ENCODE measurements around the gene CLCA1.

Gene CLCA1

DNA sequence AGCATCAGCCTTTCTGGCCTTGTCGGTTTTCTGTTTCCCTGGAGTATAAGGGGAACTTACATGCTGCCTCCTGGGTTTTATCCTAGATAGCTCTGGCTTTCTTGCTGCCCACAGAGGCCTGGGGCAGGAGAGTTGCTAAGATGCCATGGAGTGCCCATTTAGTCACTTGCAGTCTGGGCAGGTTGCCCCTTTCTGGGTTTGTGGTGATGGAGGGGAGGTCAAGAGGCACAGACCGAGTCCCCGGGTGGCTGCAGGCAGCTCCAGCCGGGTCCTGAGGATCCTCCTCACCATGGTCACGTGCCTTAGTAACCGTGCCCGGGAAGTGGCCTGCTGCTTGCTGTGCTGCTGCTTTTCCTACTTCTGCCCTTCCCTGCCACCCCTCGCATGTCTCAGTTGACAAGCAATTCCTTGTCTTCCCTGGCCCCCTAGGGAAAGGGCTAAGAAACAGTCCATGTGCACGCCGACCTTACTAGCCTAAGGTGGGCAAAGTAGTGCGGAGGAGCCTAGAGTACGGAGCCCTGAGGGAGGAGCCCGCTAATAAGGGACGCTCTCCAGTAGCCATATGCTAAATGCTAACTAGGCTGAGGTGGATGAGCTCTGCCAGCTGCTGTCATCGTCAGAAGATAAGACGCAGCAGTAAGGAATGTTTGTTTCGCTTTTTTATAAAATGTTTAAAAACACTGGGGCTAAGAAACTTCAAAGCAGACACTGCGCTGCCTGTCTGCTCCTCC, 34.8 kb downstream of the CLCA1 start:
- Histone ChIP-seq H3K9me3 (ENCODE audit: insufficient read depth, low read length) (peaks cover 19% of the 10 kb centered on the region), H3K4me1 (ENCODE audit: insufficient read depth, insufficient read length) (peaks cover 7% of the 10 kb centered on the region), H3K4me3 (ENCODE audit: insufficient read length, low read depth) (no peak overlapping the region), H3K27me3 (ENCODE audit: insufficient read depth, insufficient read length) (no peaks in the 10 kb centered on the region), H3K36me3 (ENCODE audit: insufficient read depth, insufficient read length, low read length) (no peaks in the 10 kb centered on the region), H3K9ac (ENCODE audit: insufficient read length, low read depth) (no peak overlapping the region)
- no peak for DNase-seq (ENCODE audit: low read depth, low spot score)
- TF ChIP-seq SUZ12 (IDR thresholded peaks at IDR 0.05; ENCODE audit: extremely low read depth, insufficient read depth, insufficient read length) (no peak), ZNF274 (IDR thresholded peaks at IDR 0.05; ENCODE audit: low read depth, low read length) (no peak), YY1 (IDR thresholded peaks at IDR 0.05; ENCODE audit: insufficient read depth, insufficient read length) (no peak)

GRCh38 chr1:86504137-86504479, 35.4 kb downstream of the CLCA1 start:
- no peaks in the 10 kb centered on the region for H3K27me3 ChIP-seq (ENCODE audit: insufficient read depth, insufficient read length)
- H3K36me3 ChIP-seq (ENCODE audit: insufficient read depth, insufficient read length, low read length): no peaks in the 10 kb centered on the region
- no peak overlapping the region for H3K4me3 ChIP-seq (ENCODE audit: insufficient read length, low read depth)
- no peak overlapping the region for H3K9ac ChIP-seq (ENCODE audit: insufficient read length, low read depth)
- peaks cover 19% of the 10 kb centered on the region for H3K9me3 ChIP-seq (ENCODE audit: insufficient read depth, low read length)
- DNase-seq (ENCODE audit: low read depth, low spot score): no peak
- H3K4me1 ChIP-seq (ENCODE audit: insufficient read depth, insufficient read length): peaks cover 7% of the 10 kb centered on the region
- TF ChIP-seq YY1 (IDR thresholded peaks at IDR 0.05; ENCODE audit: insufficient read depth, insufficient read length) (no peak), ZNF274 (IDR thresholded peaks at IDR 0.05; ENCODE audit: low read depth, low read length) (no peak), SUZ12 (IDR thresholded peaks at IDR 0.05; ENCODE audit: extremely low read depth, insufficient read depth, insufficient read length) (no peak)

DNA sequence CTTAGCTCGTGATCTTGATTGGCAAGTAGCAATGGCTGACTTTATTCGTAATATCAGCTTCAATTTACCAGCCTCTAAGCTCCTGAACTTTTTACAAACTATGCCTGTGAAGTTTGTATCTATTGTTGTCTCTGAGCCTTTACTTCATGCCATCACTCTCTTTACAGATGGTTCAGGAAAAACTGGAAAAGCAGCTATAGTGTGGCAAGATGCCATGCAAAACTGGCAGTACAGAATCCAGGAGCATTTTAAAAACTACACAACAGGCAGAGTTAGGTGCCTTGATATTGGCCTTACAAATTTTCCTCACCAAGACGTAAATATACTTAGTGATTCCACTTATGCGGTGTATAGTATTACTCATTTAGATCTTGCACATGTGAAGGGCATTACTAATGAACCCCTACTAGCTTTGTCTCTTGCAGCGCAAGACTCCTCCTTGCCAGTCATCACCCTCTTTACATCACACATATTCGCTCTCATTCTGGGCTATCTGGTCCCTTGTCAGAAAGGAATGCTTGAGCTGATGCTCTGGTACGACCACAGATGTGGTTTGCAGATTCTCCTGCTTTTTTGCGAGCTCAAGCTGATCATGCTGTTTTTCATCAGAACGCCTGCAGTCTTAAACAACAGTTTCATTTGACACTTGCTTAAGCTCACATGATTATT, 36.3 kb downstream of the CLCA1 start:
- H3K27me3 ChIP-seq (ENCODE audit: insufficient read depth, insufficient read length): no peaks in the 10 kb centered on the region
- H3K9ac ChIP-seq (ENCODE audit: insufficient read length, low read depth): no peak overlapping the region
- DNase-seq (ENCODE audit: low read depth, low spot score): no peak
- H3K4me1 ChIP-seq (ENCODE audit: insufficient read depth, insufficient read length): peaks cover 7% of the 10 kb centered on the region
- peaks cover 13% of the 10 kb centered on the region for H3K9me3 ChIP-seq (ENCODE audit: insufficient read depth, low read length)
- H3K36me3 ChIP-seq (ENCODE audit: insufficient read depth, insufficient read length, low read length): no peaks in the 10 kb centered on the region
- no peak overlapping the region for H3K4me3 ChIP-seq (ENCODE audit: insufficient read length, low read depth)
- TF ChIP-seq SUZ12 (IDR thresholded peaks at IDR 0.05; ENCODE audit: extremely low read depth, insufficient read depth, insufficient read length): no peak
- TF ChIP-seq YY1 (IDR thresholded peaks at IDR 0.05; ENCODE audit: insufficient read depth, insufficient read length): no peak
- TF ChIP-seq ZNF274 (IDR thresholded peaks at IDR 0.05; ENCODE audit: low read depth, low read length): no peak

GRCh38 chr1:86505564-86505902, 36.8 kb downstream of the CLCA1 start:
- Histone ChIP-seq H3K4me1 (ENCODE audit: insufficient read depth, insufficient read length) (peaks cover 7% of the 10 kb centered on the region), H3K9ac (ENCODE audit: insufficient read length, low read depth) (no peak overlapping the region), H3K36me3 (ENCODE audit: insufficient read depth, insufficient read length, low read length) (no peaks in the 10 kb centered on the region), H3K27me3 (ENCODE audit: insufficient read depth, insufficient read length) (no peaks in the 10 kb centered on the region), H3K4me3 (ENCODE audit: insufficient read length, low read depth) (no peak overlapping the region), H3K9me3 (ENCODE audit: insufficient read depth, low read length) (peaks cover 8% of the 10 kb centered on the region)
- no peak for TF ChIP-seq SUZ12 (IDR thresholded peaks at IDR 0.05; ENCODE audit: extremely low read depth, insufficient read depth, insufficient read length)
- DNase-seq (ENCODE audit: low read depth, low spot score): no peak

DNA sequence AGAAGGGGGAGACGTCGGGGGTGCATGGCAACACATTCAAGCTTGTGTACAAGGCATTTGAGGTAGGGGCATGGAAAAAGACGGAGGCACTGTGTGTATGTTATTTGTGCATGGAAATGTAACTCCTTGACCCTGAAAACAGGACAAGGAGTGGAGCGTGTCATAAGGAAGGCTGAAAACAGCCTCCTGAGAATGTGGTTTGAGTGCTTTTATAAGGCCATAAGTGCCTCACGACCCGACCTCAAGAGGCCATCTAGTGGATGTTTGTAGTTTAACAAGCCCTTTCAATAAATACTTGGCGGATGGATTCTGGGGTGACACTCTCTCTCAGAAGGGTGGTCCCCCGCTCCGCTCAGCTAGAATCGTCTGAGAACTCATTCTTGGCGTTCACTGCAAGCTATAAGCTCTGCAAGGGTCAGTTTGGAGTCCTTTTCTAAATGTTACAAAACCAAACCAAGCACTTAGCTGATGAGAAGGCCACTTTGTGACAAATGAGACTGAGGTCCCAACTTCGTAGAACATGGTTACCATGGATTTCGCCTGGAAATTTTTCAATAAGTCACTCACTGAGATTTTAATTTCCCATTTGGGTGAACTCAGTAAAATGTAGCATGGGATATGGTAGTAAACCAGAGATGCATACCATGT, 39.3 kb downstream of the CLCA1 start:
- Histone ChIP-seq H3K9ac (ENCODE audit: insufficient read length, low read depth) (no peak overlapping the region), H3K4me1 (ENCODE audit: insufficient read depth, insufficient read length) (peaks cover 7% of the 10 kb centered on the region), H3K4me3 (ENCODE audit: insufficient read length, low read depth) (no peak overlapping the region), H3K27me3 (ENCODE audit: insufficient read depth, insufficient read length) (no peaks in the 10 kb centered on the region), H3K36me3 (ENCODE audit: insufficient read depth, insufficient read length, low read length) (no peaks in the 10 kb centered on the region), H3K9me3 (ENCODE audit: insufficient read depth, low read length) (no peaks in the 10 kb centered on the region)
- no peak for TF ChIP-seq YY1 (IDR thresholded peaks at IDR 0.05; ENCODE audit: insufficient read depth, insufficient read length)
- no peak for TF ChIP-seq ZNF274 (IDR thresholded peaks at IDR 0.05; ENCODE audit: low read depth, low read length)
- TF ChIP-seq SUZ12 (IDR thresholded peaks at IDR 0.05; ENCODE audit: extremely low read depth, insufficient read depth, insufficient read length): no peak
- DNase-seq (ENCODE audit: low read depth, low spot score): no peak

DNA sequence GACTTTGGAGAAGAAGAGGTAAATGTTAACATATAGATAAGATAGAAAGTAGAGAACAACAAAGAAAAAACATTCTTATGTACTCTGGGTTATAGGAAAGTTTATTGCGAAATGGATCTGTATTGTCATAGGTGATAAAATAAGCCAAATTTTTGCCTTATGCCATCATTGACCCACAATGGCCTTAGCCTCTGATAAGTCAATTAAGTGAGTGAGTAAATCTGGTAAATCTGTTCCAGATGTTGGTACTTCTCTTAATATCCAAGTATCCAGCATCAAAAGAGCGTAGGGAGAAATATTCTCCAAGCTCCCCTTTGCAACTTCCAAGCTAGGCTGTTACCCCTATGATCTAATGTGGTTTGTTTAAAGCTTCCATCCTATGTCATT, 39.8 kb downstream of the CLCA1 start:
- Histone ChIP-seq H3K27me3 (ENCODE audit: insufficient read depth, insufficient read length) (no peaks in the 10 kb centered on the region), H3K36me3 (ENCODE audit: insufficient read depth, insufficient read length, low read length) (no peaks in the 10 kb centered on the region), H3K9ac (ENCODE audit: insufficient read length, low read depth) (no peak overlapping the region), H3K4me3 (ENCODE audit: insufficient read length, low read depth) (no peak overlapping the region), H3K4me1 (ENCODE audit: insufficient read depth, insufficient read length) (peaks cover 3% of the 10 kb centered on the region), H3K9me3 (ENCODE audit: insufficient read depth, low read length) (no peaks in the 10 kb centered on the region)
- no peak for DNase-seq (ENCODE audit: low read depth, low spot score)
- TF ChIP-seq SUZ12 (IDR thresholded peaks at IDR 0.05; ENCODE audit: extremely low read depth, insufficient read depth, insufficient read length) (no peak), ZNF274 (IDR thresholded peaks at IDR 0.05; ENCODE audit: low read depth, low read length) (no peak)

DNA sequence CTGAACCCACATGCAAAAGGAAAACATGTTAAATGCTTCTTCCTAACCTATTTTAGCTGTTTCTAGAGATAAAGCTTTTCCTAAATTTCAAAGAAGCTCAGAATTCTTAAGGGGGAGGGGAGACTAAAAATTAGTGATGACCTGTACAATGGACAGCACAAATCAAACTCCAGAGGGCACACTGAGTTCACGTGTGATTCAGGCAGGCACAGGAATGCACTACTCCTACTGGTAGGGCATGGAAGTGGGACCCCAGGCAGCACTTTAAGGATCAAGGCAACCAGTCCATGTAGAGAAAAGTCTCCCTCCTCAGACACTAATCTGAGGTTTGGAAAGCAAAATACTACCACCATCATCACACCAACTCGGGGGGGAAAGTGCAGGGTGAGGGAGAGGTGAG, 46.9 kb downstream of the CLCA1 start:
- no peak overlapping the region for H3K9ac ChIP-seq (ENCODE audit: insufficient read length, low read depth)
- no peaks in the 10 kb centered on the region for H3K9me3 ChIP-seq (ENCODE audit: insufficient read depth, low read length)
- H3K27me3 ChIP-seq (ENCODE audit: insufficient read depth, insufficient read length): no peaks in the 10 kb centered on the region
- no peak overlapping the region for H3K4me3 ChIP-seq (ENCODE audit: insufficient read length, low read depth)
- no peak for TF ChIP-seq SUZ12 (IDR thresholded peaks at IDR 0.05; ENCODE audit: extremely low read depth, insufficient read depth, insufficient read length)
- TF ChIP-seq ZNF274 (IDR thresholded peaks at IDR 0.05; ENCODE audit: low read depth, low read length): no peak
- no peak for TF ChIP-seq YY1 (IDR thresholded peaks at IDR 0.05; ENCODE audit: insufficient read depth, insufficient read length)
- H3K4me1 ChIP-seq (ENCODE audit: insufficient read depth, insufficient read length): no peaks in the 10 kb centered on the region
- no peak for DNase-seq (ENCODE audit: low read depth, low spot score)
- H3K36me3 ChIP-seq (ENCODE audit: insufficient read depth, insufficient read length, low read length): no peaks in the 10 kb centered on the region

Data from NT2/D1 (cell line).